Skin epidermis (tissue), 12 donors: Measurements from ENCODE around the gene CTSW.

Experiments
- H3K27ac ChIP-seq, 21 experiments: fragments of 200-600 bp; sonication (generic) in 11 of 21; one replicate each; pipeline ENCODE4 v1.5.0; 2020; ENCODE audit warnings: mild to moderate bottlenecking in 3 of 21, inconsistent platforms in 2 of 21, moderate library complexity in 2 of 21
- H3K4me3 ChIP-seq, 7 experiments: fragments of 200-600 bp; sonication (generic) in 2 of 7; one replicate each; pipeline ENCODE4 v1.5.0; 2020; ENCODE audit warnings: inconsistent platforms in 2 of 7, mild to moderate bottlenecking in 2 of 7, moderate library complexity in 1 of 7

The CTSW gene

GRCh38 chr11:65917434-65918210, 38.0 kb downstream of the CTSW start:
- H3K27ac ChIP-seq, result peak overlapping the region in 20 of 21 experiments; percentile 93 to 100 (median 98)
- H3K4me3 ChIP-seq, result peak overlapping the region; percentile 71 to 96 (median 83)

GRCh38 chr11:65918211-65919140, 38.8 kb downstream of the CTSW start, which contains the start of gene C11orf68:
Gene C11orf68, minus strand, starts transcription at chr11:65919062. Its CDS starts 31 bp downstream, at chr11:65919031.
- H3K4me3 ChIP-seq, result peak within 1 kb of the TSS; percentile 77 to 98 (median 96)
- peak within 1 kb of the TSS; percentile 92 to 100 (median 97) for H3K27ac ChIP-seq

- H3K4me3 ChIP-seq, result peak within 1 kb of the TSS; percentile 77 to 98 (median 96)
These were observed 39.5 kb downstream of the CTSW start, which contains the start of gene DRAP1 for GRCh38 chr11:65919141-65919572. Gene DRAP1, plus strand, starts transcription at chr11:65919426. Its CDS starts 76 bp downstream, at chr11:65919502.

GRCh38 chr11:65919573-65920371, 40.1 kb downstream of the CTSW start:
- peak overlapping the region; percentile 76 to 100 (median 94) for H3K27ac ChIP-seq
- H3K4me3 ChIP-seq, result peak overlapping the region; percentile 77 to 98 (median 96)

More at GRCh38 chr11:65919141-65919572, 39.5 kb downstream of the CTSW start, which contains the start of gene DRAP1:
- H3K27ac ChIP-seq, result peak within 1 kb of the TSS; percentile 92 to 100 (median 97)

GRCh38 chr11:65920372-65920802, 40.8 kb downstream of the CTSW start:
- H3K27ac ChIP-seq, result peak overlapping the region in 19 of 21 experiments; percentile 86 to 100 (median 94)
- peak overlapping the region; percentile 77 to 98 (median 96) for H3K4me3 ChIP-seq

GRCh38 chr11:65921033-65921555, 41.5 kb downstream of the CTSW start:
- H3K4me3 ChIP-seq, result peak overlapping the region in 2 of 7 experiments; percentile 77 to 96
- peak overlapping the region in 11 of 21 experiments; percentile 12 to 100 (median 94) for H3K27ac ChIP-seq

GRCh38 chr11:65921876-65922275, 42.2 kb downstream of the CTSW start:
- Histone ChIP-seq H3K27ac (no peak overlapping the region), H3K4me3 (no peak overlapping the region)

- peak overlapping the region in 2 of 21 experiments; percentile 9 to 32 for H3K27ac ChIP-seq
- no peak overlapping the region for H3K4me3 ChIP-seq
These were observed 42.9 kb downstream of the CTSW start for GRCh38 chr11:65922565-65922964.

- no peak overlapping the region for H3K27ac ChIP-seq
- H3K4me3 ChIP-seq, result no peak overlapping the region
These were observed 45.8 kb downstream of the CTSW start for GRCh38 chr11:65925397-65925796.

GRCh38 chr11:65927904-65928397, 48.3 kb downstream of the CTSW start:
- H3K27ac ChIP-seq, result peak overlapping the region in 17 of 21 experiments; percentile 8 to 96 (median 78)
- peak overlapping the region in 1 of 7 experiments; percentile 3 for H3K4me3 ChIP-seq

GRCh38 chr11:65928667-65929066, 49.0 kb downstream of the CTSW start:
- H3K4me3 ChIP-seq, result no peak overlapping the region
- H3K27ac ChIP-seq, result peak overlapping the region in 13 of 21 experiments; percentile 56 to 96 (median 82)

GRCh38 chr11:65931773-65932557, 52.3 kb downstream of the CTSW start:
- no peak overlapping the region for H3K27ac ChIP-seq
- H3K4me3 ChIP-seq, result no peak overlapping the region

GRCh38 chr11:65932558-65932919, 52.9 kb downstream of the CTSW start:
- Histone ChIP-seq H3K27ac (no peak overlapping the region), H3K4me3 (no peak overlapping the region)
